Fibroblast of lung (primary cell): ENCODE measurements around the gene POPDC3. TPM values are rescaled to one million over a fixed set of nuclear protein-coding genes. Genes with fewer than 3 reads are reported as not detected.

Experiments
- DNase-seq, 2 donors: peaks; one replicate each; pipeline versions ENCODE4 v3.0.0 to v3.0.0-alpha.2; 2010; ENCODE audit warnings: low read depth in 2 of 2
- H2AFZ ChIP-seq: 2 replicates; pipeline ENCODE4 v1.5.1; 2012; ENCODE audit warnings: low read length, control low read depth, inconsistent platforms
- H3K27ac ChIP-seq: 2 replicates; pipeline ENCODE4 v1.5.1; 2011; ENCODE audit warnings: low read length, control low read depth; ENCODE audit not compliant: insufficient read depth
- H3K27me3 ChIP-seq: 2 replicates; pipeline ENCODE4 v1.5.1; 2011; ENCODE audit warnings: mild to moderate bottlenecking, low read length; ENCODE audit not compliant: control insufficient read depth, insufficient read depth
- H3K36me3 ChIP-seq: 2 replicates; pipeline ENCODE4 v1.5.1; 2011; ENCODE audit warnings: low read length; ENCODE audit not compliant: control insufficient read depth, insufficient read depth
- H3K4me1 ChIP-seq: 2 replicates; pipeline ENCODE4 v1.5.1; 2011; ENCODE audit warnings: low read length; ENCODE audit not compliant: control insufficient read depth, insufficient read depth; ENCODE audit errors: extremely low read depth
- H3K4me2 ChIP-seq: 2 replicates; pipeline ENCODE4 v1.5.1; 2011; ENCODE audit warnings: low read length, control low read depth; ENCODE audit not compliant: insufficient read depth; ENCODE audit errors: extremely low read depth
- H3K4me3 ChIP-seq, 4 experiments: fragments of 200-600 bp in 1 of 4; sonication (generic) in 1 of 4; replicated peaks in 1 of 4; 2 replicates each; pipeline ENCODE4 v1.5.1; 2011 to 2016; ENCODE audit warnings: low read length in 4 of 4, low read depth in 3 of 4, mild to moderate bottlenecking in 3 of 4, control low read depth in 2 of 4, inconsistent platforms in 1 of 4, mixed read lengths in 1 of 4; ENCODE audit not compliant: insufficient read depth in 1 of 4; ENCODE audit errors: control extremely low read depth in 1 of 4
- H3K79me2 ChIP-seq: 2 replicates; pipeline ENCODE4 v1.5.1; 2012; ENCODE audit warnings: mild to moderate bottlenecking, low read length, inconsistent platforms; ENCODE audit not compliant: control insufficient read depth, insufficient read depth
- H3K9ac ChIP-seq: 2 replicates; pipeline ENCODE4 v1.5.1; 2011; ENCODE audit warnings: mild to moderate bottlenecking, low read length, control low read depth; ENCODE audit not compliant: insufficient read depth
- H3K9me3 ChIP-seq: 2 replicates; pipeline ENCODE4 v1.5.1; 2012; ENCODE audit warnings: low read depth, low read length; ENCODE audit not compliant: control insufficient read depth, insufficient read depth
- H4K20me1 ChIP-seq: 2 replicates; pipeline ENCODE4 v1.5.1; 2011; ENCODE audit warnings: low read length; ENCODE audit not compliant: control insufficient read depth, insufficient read depth; ENCODE audit errors: extremely low read depth
- CTCF ChIP-seq, 2 donors: IDR thresholded peaks in 1 of 2; conservative IDR thresholded peaks in 1 of 2; 1 replicate in 1 of 2; 2 replicates in 1 of 2; pipeline ENCODE4 v1.5.1; 2011 to 2012; ENCODE audit warnings: low read length in 2 of 2, control low read depth in 1 of 2, inconsistent platforms in 1 of 2, low read depth in 1 of 2, mild to moderate bottlenecking in 1 of 2
- EZH2 ChIP-seq: IDR thresholded peaks from 2 replicates; pipeline ENCODE4 v1.5.1; 2012; ENCODE audit warnings: low read length, control low read depth, mild to moderate bottlenecking; ENCODE audit errors: missing control alignments
- polyA plus RNA-seq, 2 donors: library from polyadenylated mRNA; depleted of rRNA in 1 of 2; stranded (reverse) in 1 of 2; unstranded in 1 of 2; fragments of >200 nt; gene quantifications; 2 replicates each; pipeline ENCODE4 v1.2.1, GENCODE V29; 2011 to 2012; ENCODE audit warnings: missing spikeins in 1 of 2
- total RNA-seq: library from RNA; depleted of rRNA; stranded (reverse); fragments of >200 nt; gene quantifications from 2 replicates; pipeline ENCODE4 v1.2.1, GENCODE V29; 2014

The POPDC3 gene
- total and polyA plus RNA-seq, 2 donors (not counting 1 experiment from before 2014, with no cell fraction given), result 14.2 to 18.1 TPM

GRCh38 chr6:105215506-105215905 is 35.7 kb upstream of the POPDC3 start:
- no peaks in the 10 kb centered on the region for H3K36me3 ChIP-seq
- H3K9ac ChIP-seq, result no peak overlapping the region
- no peaks in the 10 kb centered on the region for H3K79me2 ChIP-seq
- H3K27ac ChIP-seq, result no peak overlapping the region
- H3K4me3 ChIP-seq, result no peak overlapping the region
- peaks cover under 1% of the 10 kb centered on the region for H3K4me1 ChIP-seq
- no peaks in the 10 kb centered on the region for H3K27me3 ChIP-seq
- H2AFZ ChIP-seq, result no peak overlapping the region
- DNase-seq, result no peak
- TF ChIP-seq CTCF (conservative IDR thresholded peaks at IDR 0.05 in 1 of 2, IDR thresholded peaks at IDR 0.05 in 1 of 2; ENCODE audit: low read depth in 1 of 2, low read length in 2 of 2), result no peak
- no peak for TF ChIP-seq EZH2
- H4K20me1 ChIP-seq, result no peaks in the 10 kb centered on the region
- no peaks in the 10 kb centered on the region for H3K9me3 ChIP-seq
- no peak overlapping the region for H3K4me2 ChIP-seq

GRCh38 chr6:105214668-105215067 is 34.9 kb upstream of the POPDC3 start:
- no peak for DNase-seq
- H3K4me3 ChIP-seq, result no peak overlapping the region
- H3K4me2 ChIP-seq, result no peak overlapping the region
- no peak overlapping the region for H3K27ac ChIP-seq
- H3K36me3 ChIP-seq, result no peaks in the 10 kb centered on the region
- H2AFZ ChIP-seq, result no peak overlapping the region
- H3K9ac ChIP-seq, result no peak overlapping the region
- no peaks in the 10 kb centered on the region for H3K27me3 ChIP-seq
- H3K79me2 ChIP-seq, result no peaks in the 10 kb centered on the region
- no peaks in the 10 kb centered on the region for H3K9me3 ChIP-seq
- H4K20me1 ChIP-seq, result no peaks in the 10 kb centered on the region
- peaks cover 3% of the 10 kb centered on the region for H3K4me1 ChIP-seq
- TF ChIP-seq EZH2, result no peak
- no peak for TF ChIP-seq CTCF (conservative IDR thresholded peaks at IDR 0.05 in 1 of 2, IDR thresholded peaks at IDR 0.05 in 1 of 2; ENCODE audit: low read depth in 1 of 2, low read length in 2 of 2)

- Histone ChIP-seq H3K27me3 (no peaks in the 10 kb centered on the region), H3K27ac (no peak overlapping the region), H3K4me2 (no peak overlapping the region), H4K20me1 (no peaks in the 10 kb centered on the region), H3K9me3 (no peaks in the 10 kb centered on the region), H3K4me3 (no peak overlapping the region), H2AFZ (no peak overlapping the region), H3K9ac (no peak overlapping the region), H3K79me2 (no peaks in the 10 kb centered on the region), H3K4me1 (peaks cover 3% of the 10 kb centered on the region), H3K36me3 (no peaks in the 10 kb centered on the region)
- DNase-seq, result peak in 1 of 2 donors; percentile 43
- no peak for TF ChIP-seq EZH2
- no peak for TF ChIP-seq CTCF (conservative IDR thresholded peaks at IDR 0.05 in 1 of 2, IDR thresholded peaks at IDR 0.05 in 1 of 2; ENCODE audit: low read depth in 1 of 2, low read length in 2 of 2)
Measured at GRCh38 chr6:105213272-105213671, 33.5 kb upstream of the POPDC3 start.
